HEK293T (cell line): Measurements from ENCODE around the gene RNLS.

Experiments used
- L3MBTL2 ChIP-seq: fragments of 450-650 bp; conservative IDR thresholded peaks from 2 replicates; pipeline ENCODE4 v1.6.1; 2016; ENCODE audit warnings: mild to moderate bottlenecking
- NFRKB ChIP-seq: fragments of 450-650 bp; IDR thresholded peaks from 2 replicates; pipeline ENCODE4 v1.6.1; 2016; ENCODE audit warnings: mild to moderate bottlenecking, moderate library complexity
- PKNOX1 ChIP-seq: fragments of 450-650 bp; IDR thresholded peaks from 2 replicates; pipeline ENCODE4 v1.6.1; 2016

GRCh38 chr10:88256886-88257285 is 326.2 kb downstream of the RNLS start:
- no peak for TF ChIP-seq NFRKB
- TF ChIP-seq PKNOX1, result no peak
- no peak for TF ChIP-seq L3MBTL2
